HTR-8/SVneo (cell line): ENCODE results near the gene TRNAU1AP.
"Not testable (repeated sequence)": the region's sequence is repeated elsewhere in the genome, so short reads cannot be mapped to it uniquely, and the experiment has no call there.

ENCODE experiments used
- DNase-seq: peaks from one replicate; pipeline ENCODE4 v3.0.0; 2011; ENCODE audit warnings: low spot score, mixed read lengths; ENCODE audit not compliant: insufficient read length
- FAIRE-seq: peaks from 2 replicates; lab custom pipeline; 2011; peaks lifted over from hg19 to GRCh38; lab: Jason Lieb, UNC

Gene TRNAU1AP

GRCh38 chr1:28572891-28573290 is 20.0 kb downstream of the TRNAU1AP start:
- not testable (repeated sequence) for DNase-seq, FAIRE-seq

DNA sequence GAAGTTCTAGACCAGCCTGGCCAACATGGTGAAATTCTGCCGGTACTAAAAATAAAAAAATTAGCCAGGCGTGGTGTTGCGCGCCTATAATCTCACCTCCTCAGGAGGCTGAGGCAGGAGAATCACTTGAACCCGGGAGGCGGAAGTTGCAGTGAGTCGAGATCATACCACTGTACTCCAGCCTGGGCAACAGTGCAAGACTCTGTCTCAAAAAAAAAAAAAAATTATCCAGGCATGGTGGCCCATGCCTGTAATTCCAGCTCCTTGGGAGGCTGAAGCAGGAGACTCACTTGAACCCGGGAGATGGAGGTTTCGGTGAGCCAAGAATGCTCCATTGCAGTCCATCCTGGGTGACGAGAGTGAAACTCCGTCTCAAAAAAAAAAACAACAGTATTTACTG is 20.7 kb downstream of the TRNAU1AP start:
- FAIRE-seq (no peak), DNase-seq (no peak)

GRCh38 chr1:28577052-28577678 is 24.3 kb downstream of the TRNAU1AP start:
- DNase-seq (no peak), FAIRE-seq (no peak)

DNA sequence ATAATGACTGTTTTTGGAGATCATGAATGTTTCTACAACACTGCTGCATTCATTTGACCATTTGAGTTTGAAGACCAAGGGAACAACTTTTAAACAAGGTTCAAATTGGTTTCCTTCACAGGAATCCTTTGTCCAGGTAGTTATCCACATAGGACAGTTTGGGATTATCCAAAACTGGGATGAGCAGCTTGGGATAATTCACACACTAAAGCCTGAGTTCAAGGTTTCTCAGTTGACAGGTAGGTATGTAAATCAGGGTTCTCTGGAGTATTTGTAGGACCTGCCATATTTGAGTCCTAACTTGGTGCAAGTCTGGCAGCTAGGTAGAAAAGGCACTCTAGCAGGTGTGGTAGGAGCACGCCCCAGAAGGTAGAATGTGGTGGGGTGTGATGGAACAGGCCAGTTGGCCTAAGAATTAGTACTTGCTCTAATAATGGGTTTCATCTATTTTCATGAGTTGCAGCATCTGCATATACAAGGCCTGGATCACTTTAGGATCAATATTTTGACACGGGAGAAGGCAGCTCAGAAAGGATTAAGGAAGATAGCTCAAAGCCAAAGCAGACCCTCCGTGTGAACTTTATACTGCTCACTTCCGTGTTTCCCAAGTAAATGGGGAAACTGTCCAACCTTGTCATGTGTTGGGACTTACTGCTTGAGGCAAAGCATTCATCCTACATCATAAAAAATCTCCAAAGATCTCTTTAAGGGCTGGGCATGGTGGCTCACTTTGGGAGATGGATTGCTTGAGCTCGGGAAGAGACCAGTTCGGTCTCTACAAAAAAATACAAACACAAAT is 25.1 kb downstream of the TRNAU1AP start:
- FAIRE-seq = no peak
- no peak for DNase-seq

- DNase-seq = no peak
- FAIRE-seq = no peak
Observed at GRCh38 chr1:28578696-28579218, 25.9 kb downstream of the TRNAU1AP start.

DNA sequence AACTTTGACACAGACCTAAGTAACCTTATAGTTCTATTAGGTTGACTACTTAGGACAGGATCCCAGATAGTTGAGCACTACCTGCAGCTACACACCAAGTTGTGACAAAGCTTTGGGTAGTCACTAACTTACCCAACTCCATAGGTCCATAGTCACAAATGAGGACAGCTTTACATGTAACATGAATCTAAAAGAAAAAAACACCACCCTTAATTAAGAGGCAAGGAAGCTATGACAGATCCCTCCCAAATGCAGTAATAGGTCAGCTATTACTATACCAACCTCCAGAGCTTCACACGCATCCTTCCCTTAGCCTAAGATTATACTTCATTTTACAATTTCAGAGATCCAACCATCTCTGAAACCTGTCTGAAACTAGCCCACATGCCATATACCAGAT is 26.5 kb downstream of the TRNAU1AP start:
- no peak for FAIRE-seq
- DNase-seq = no peak

GRCh38 chr1:28580722-28581530 is 28.0 kb downstream of the TRNAU1AP start:
- DNase-seq (peak; percentile 53), FAIRE-seq (no peak)

DNA sequence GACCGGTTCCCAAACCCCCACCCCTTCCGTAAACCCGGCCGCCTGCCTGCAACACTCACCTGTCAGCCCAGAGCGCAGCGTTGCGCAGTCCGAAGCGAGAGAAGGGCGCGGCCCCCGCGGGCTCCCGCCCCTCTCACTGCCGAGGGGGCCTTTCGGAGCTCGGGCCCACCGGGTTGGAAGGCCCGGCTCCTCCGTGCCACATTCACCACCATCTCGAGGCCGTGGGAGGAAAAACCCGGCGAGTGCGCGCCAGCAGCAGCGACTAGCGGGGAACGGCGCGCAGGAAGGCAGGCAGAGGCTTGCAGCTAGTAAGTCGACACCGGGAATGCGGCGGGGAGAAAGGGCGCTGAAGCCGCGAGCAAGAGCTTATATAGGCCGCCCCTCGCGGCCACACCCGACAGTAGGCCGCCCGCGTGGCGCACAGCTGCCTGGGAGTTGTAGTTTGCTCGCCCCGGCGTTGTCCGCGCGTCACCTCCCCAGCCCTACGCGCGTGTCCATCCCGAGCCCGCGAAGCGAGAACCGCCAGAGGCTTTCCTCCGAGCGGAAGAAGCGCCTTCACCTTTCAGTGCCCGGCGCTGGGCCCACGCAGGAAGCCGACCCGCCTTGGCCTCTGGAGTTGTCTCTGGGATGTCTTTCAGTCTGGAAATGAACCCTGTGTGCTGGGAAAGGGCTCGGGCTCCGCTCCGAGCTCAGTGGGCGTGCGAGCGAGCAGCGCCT is 28.8 kb downstream of the TRNAU1AP start:
- no peak for FAIRE-seq

DNA sequence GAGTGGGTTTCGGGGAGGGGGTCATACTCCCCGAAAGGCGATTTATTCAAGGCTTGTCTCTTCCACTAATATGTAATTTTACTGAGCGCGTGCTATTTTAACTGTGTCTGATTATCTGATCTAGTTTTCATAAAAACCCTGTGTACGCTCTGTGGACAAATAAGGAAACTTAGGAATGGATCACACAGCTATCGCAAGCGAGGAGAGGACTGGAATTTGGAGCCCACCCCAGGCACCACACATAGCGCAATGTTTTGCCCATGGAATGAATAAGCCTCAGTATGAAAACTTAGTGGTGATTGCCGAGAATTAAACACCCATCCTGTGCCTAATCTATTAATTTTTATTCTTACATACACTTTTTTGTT is 29.3 kb downstream of the TRNAU1AP start:
- DNase-seq = no peak
- FAIRE-seq = no peak

More for the DNA sequence above, 28.8 kb downstream of the TRNAU1AP start:
- DNase-seq = peak; percentile 91

DNA sequence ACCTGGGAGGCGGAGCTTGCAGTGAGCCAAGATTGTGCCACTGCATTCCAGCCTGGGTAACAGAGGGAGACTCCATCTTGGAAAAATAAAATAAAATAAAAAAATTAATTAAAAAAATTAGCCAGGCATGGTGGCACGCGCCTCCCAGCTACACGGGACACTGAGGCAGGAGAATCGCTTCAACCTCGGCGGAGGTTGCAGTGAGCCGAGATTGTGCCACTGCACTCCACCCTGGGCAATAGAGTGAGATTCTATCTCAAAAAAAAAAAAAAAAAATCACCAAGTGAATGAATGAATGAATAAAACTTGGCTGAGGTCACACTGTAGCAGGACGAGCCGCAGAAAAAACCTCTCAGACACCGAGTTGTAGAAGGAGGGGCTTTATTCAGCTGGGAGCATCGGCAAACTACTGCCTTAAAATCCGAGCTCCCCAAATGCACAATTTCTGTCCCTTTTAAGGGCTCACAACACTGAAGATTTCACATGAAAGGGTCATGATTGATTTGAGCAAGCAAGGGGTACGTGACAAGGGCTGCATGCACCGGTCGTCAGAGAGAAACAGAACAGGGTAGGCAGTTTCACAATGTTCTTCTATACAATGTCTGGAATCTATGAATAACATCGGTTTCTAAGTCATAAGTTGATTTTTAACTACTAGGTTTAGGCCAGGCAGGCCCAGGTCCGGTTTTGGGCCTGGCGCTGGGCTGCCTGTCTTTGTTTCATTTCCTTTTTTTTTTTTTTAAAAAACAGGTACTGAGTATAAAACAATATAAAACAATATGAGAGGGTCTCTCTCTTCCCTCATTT is 33.9 kb downstream of the TRNAU1AP start:
- DNase-seq, FAIRE-seq: not testable (repeated sequence)

- no peak for FAIRE-seq
Observed at GRCh38 chr1:28591708-28592320, 38.9 kb downstream of the TRNAU1AP start, which contains the start of gene RAB42. Gene RAB42, plus strand, starts transcription at chr1:28592265. Its CDS starts 247 bp downstream, at chr1:28592512.

GRCh38 chr1:28592321-28593071 is 39.6 kb downstream of the TRNAU1AP start:
- DNase-seq = no peak
- no peak for FAIRE-seq

More at GRCh38 chr1:28591708-28592320, 38.9 kb downstream of the TRNAU1AP start, which contains the start of gene RAB42:
- DNase-seq = no peak

DNA sequence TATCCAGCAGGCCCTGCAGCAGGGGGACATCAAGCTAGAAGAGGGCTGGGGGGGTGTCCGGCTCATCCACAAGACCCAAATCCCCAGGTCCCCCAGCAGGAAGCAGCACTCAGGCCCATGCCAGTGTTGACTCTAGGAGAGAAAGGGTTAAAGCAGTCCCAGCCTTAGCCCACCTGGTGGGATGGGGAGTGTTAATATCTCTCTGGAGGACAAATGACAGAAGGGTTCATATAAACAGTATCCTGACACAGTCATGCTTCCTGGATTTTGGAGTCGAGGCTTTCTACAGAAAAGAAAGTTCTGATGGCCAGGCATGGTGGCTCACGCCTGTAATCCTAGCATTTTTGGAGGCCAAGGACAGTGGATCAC is 41.1 kb downstream of the TRNAU1AP start:
- DNase-seq, FAIRE-seq: not testable (repeated sequence)

DNA sequence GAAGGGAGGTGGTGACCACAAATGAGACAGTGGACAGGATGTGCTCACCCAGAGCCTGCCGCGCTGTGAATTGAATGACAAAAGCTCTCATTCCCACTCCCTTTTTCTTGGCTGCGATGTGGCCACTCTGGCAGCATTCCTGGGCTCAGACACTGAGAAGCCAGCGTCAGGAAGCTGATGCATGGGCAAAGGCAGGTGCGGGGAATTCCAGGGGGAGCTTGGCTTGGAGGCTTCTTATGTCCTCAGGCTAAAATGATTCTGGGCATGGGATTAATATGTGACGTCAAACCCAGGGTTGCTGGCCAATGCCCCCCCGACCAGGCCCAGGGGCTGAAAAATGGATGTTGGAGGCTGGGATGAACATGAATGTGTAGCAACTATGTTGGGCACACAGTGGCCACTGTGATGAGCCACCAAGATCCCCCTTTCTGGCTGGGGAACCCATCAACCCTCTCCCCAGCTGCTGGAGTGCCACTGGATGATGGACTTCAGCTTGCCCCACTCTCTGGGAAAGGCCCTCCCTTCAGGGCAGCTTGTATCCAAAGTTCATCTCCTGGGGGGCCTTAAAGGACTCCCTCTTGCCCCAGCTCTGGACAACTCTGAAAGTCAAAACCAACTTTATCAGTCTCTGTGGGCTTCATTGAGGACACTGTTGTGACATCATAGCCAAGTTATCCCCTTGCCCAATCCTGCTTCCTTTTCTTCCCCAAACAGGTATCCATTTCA is 42.0 kb downstream of the TRNAU1AP start:
- DNase-seq (peak; percentile 57), FAIRE-seq (peak; percentile 86)

DNA sequence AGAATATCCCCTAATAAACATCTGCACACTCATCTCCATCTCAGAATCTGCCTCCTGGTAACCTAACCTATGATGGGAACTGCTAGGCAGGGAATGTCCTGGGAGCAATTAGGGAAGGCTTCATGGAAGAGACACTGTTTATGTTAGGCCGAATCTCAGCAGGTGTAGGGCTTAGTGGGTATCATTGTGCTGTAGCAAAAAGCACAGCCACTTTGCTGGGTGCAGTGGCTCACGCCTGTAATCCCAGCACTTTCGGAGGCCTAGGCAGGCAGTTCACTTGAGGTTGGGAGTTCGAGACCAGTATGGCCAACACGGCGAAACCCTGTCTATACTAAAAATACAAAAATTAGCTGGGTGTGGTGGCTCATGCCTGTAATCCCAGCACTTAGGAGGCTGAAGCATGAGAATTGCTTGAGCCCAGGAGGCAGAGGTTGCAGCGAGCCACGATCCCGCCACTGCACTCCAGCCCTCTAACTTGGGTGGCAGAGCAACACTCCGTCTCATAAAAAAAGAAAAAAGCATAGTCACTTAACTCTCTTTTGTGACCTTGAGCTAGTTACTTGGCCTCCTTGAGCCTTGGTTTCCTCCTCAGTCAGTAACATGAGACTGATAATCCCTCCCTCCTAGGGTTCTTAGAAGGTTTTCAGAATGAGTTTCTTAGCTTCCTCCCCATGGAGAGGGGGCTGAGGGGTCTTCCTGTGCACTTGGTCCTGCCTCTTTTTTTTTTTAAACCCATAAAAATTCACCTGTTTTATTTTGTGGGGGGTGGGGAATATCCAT is 42.7 kb downstream of the TRNAU1AP start:
- DNase-seq (no peak), FAIRE-seq (no peak)

DNA sequence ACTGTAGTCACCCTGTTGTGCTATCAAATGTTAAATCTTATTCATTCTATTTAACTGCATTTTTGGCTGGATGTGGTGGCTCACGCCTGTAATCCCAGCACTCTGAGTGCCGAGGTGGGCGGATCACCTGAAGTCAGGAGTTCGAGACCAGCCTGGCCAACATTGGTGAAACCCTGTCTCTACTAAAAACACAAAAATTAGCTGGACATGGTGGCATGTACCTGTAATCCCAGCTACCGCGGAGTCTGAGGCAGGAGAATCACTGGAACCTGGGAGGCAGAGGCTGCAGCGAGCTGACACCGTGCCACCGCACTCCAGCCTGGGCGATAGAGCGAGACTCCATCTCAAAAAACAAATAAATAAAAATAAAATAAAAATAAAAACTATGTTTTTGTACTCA is 43.4 kb downstream of the TRNAU1AP start:
- DNase-seq, FAIRE-seq: not testable (repeated sequence)
